ENCODE measurements around the gene KDM8.
A peak's percentile ranks its signal among the peaks of the same experiment; 100 is the strongest.

The KDM8 gene

DNA sequence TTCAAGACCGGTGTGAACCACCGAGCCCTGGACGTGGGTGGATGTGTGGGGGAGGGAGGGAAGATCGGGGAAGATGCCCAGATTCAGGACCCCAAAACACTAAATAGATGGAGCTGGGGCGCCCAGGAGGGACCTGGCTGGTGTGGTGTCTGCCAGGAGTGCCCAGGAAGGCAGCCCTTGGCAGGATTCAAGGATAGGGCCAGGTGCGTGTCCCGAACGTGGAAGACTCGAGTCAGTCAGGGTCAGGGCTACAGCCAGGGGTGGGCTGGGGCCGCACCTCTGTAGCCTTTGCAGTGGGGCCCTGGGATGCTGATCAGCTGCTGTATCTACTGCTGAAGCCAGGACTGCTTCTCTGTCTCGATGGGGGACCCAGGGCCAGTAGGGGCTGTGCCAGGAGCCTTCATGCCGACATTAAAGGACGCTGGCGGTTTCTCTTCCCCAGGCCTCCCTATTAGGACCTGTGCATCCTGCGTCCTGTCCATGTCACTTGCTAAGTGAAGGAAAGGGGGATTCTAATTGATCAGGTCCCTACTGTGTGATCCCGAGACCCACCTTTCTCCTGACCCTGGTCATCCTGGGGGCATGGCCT lies 13.1 kb downstream of the KDM8 start:
- TF ChIP-seq ZFP30 (CRISPR knock-in tag; IDR thresholded peaks at IDR 0.05), result no peak
- no peak for TF ChIP-seq ZC3H10 (CRISPR knock-in tag; IDR thresholded peaks at IDR 0.05)
- TF ChIP-seq ESRRG (CRISPR knock-in tag; IDR thresholded peaks at IDR 0.05), result no peak
- no peak for TF ChIP-seq ARNTL (CRISPR knock-in tag; IDR thresholded peaks at IDR 0.05; ENCODE audit: borderline replicate concordance, low read depth)
- TF ChIP-seq, protein P1, sequence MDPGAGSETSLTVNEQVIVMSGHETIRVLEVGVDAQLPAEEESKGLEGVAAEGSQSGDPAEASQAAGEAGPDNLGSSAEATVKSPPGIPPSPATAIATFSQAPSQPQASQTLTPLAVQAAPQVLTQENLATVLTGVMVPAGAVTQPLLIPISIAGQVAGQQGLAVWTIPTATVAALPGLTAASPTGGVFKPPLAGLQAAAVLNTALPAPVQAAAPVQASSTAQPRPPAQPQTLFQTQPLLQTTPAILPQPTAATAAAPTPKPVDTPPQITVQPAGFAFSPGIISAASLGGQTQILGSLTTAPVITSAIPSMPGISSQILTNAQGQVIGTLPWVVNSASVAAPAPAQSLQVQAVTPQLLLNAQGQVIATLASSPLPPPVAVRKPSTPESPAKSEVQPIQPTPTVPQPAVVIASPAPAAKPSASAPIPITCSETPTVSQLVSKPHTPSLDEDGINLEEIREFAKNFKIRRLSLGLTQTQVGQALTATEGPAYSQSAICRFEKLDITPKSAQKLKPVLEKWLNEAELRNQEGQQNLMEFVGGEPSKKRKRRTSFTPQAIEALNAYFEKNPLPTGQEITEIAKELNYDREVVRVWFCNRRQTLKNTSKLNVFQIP (CRISPR knock-in tag; IDR thresholded peaks at IDR 0.05; ENCODE audit: borderline replicate concordance, low read depth), result no peak
- no peak for TF ChIP-seq ISL1 (CRISPR knock-in tag; IDR thresholded peaks at IDR 0.05)
- no peak for ATAC-seq

DNA sequence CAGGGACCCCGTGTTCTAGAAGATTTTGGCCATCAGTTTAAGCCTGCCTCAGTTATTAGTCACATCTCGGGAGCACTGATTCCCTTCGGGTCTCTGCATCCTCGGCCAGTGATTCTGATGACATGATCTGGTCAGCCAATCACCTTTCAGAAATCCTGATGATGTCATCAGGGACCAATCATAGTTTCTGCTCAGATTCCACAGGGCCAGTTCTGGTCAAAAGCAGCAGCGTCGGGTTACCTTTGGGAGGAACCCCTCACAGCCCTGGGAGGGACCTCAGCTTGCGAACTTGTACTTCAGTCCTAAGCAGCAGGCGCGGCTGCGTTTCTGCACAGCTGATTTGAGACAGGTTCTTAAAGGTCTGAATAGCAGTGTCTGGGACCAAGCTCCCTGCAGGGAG lies 13.9 kb downstream of the KDM8 start:
- TF ChIP-seq PPARA (CRISPR knock-in tag; IDR thresholded peaks at IDR 0.05; ENCODE audit: borderline replicate concordance) (no peak), ZC3H10 (CRISPR knock-in tag; IDR thresholded peaks at IDR 0.05) (no peak), ZFP3 (CRISPR knock-in tag; IDR thresholded peaks at IDR 0.05) (no peak), GLIS3 (CRISPR knock-in tag; IDR thresholded peaks at IDR 0.05) (no peak), TOX (CRISPR knock-in tag; IDR thresholded peaks at IDR 0.05; ENCODE audit: borderline replicate concordance) (no peak), BACH2 (CRISPR knock-in tag; IDR thresholded peaks at IDR 0.05; ENCODE audit: borderline replicate concordance) (no peak), ESRRG (CRISPR knock-in tag; IDR thresholded peaks at IDR 0.05) (no peak), ZNF70 (CRISPR knock-in tag; IDR thresholded peaks at IDR 0.05) (no peak), ZNF8 (CRISPR knock-in tag; IDR thresholded peaks at IDR 0.05) (no peak), RARB (CRISPR knock-in tag; IDR thresholded peaks at IDR 0.05) (no peak), OSR1 (CRISPR knock-in tag; IDR thresholded peaks at IDR 0.05) (no peak), ARNTL (CRISPR knock-in tag; IDR thresholded peaks at IDR 0.05; ENCODE audit: borderline replicate concordance, low read depth) (no peak), ZFP30 (CRISPR knock-in tag; IDR thresholded peaks at IDR 0.05) (no peak)
- TF ChIP-seq, protein P2, sequence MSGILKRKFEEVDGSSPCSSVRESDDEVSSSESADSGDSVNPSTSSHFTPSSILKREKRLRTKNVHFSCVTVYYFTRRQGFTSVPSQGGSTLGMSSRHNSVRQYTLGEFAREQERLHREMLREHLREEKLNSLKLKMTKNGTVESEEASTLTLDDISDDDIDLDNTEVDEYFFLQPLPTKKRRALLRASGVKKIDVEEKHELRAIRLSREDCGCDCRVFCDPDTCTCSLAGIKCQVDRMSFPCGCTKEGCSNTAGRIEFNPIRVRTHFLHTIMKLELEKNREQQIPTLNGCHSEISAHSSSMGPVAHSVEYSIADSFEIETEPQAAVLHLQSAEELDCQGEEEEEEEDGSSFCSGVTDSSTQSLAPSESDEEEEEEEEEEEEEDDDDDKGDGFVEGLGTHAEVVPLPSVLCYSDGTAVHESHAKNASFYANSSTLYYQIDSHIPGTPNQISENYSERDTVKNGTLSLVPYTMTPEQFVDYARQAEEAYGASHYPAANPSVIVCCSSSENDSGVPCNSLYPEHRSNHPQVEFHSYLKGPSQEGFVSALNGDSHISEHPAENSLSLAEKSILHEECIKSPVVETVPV (CRISPR knock-in tag; IDR thresholded peaks at IDR 0.05), result no peak
- TF ChIP-seq, protein P3, sequence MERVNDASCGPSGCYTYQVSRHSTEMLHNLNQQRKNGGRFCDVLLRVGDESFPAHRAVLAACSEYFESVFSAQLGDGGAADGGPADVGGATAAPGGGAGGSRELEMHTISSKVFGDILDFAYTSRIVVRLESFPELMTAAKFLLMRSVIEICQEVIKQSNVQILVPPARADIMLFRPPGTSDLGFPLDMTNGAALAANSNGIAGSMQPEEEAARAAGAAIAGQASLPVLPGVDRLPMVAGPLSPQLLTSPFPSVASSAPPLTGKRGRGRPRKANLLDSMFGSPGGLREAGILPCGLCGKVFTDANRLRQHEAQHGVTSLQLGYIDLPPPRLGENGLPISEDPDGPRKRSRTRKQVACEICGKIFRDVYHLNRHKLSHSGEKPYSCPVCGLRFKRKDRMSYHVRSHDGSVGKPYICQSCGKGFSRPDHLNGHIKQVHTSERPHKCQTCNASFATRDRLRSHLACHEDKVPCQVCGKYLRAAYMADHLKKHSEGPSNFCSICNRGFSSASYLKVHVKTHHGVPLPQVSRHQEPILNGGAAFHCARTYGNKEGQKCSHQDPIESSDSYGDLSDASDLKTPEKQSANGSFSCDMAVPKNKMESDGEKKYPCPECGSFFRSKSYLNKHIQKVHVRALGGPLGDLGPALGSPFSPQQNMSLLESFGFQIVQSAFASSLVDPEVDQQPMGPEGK (CRISPR knock-in tag; IDR thresholded peaks at IDR 0.05; ENCODE audit: borderline replicate concordance), result no peak
- peak; percentile 77 for ATAC-seq

DNA sequence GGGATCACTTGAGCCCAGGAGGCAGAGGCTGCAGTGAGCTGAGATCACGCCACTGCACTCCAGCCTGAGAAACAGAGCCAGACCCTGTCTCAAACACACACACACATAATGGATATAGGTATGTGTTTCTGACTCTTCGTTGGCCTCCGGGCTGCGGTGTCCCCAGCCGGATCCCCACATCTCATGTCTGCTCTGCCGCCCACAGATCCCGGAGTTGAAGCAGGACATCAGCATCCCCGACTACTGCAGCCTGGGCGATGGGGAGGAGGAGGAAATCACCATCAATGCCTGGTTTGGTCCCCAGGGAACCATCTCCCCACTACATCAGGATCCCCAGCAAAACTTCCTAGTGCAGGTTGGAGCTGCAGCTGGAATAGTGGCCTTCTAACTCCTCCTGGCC lies 15.4 kb downstream of the KDM8 start:
- ATAC-seq, result no peak
- TF ChIP-seq SNAI2 (CRISPR knock-in tag; IDR thresholded peaks at IDR 0.05), result no peak
- TF ChIP-seq CSDC2 (CRISPR knock-in tag; IDR thresholded peaks at IDR 0.05), result no peak
- TF ChIP-seq ISL1 (CRISPR knock-in tag; IDR thresholded peaks at IDR 0.05), result no peak
- no peak for TF ChIP-seq ZNF565 (CRISPR knock-in tag; conservative IDR thresholded peaks at IDR 0.05; ENCODE audit: low read depth)
- no peak for TF ChIP-seq GLIS3 (CRISPR knock-in tag; IDR thresholded peaks at IDR 0.05)
- TF ChIP-seq ZNF70 (CRISPR knock-in tag; IDR thresholded peaks at IDR 0.05), result no peak
- no peak for TF ChIP-seq ZFP3 (CRISPR knock-in tag; IDR thresholded peaks at IDR 0.05)
- TF ChIP-seq TOX (CRISPR knock-in tag; IDR thresholded peaks at IDR 0.05; ENCODE audit: borderline replicate concordance), result no peak
- TF ChIP-seq, protein P3 (CRISPR knock-in tag; IDR thresholded peaks at IDR 0.05; ENCODE audit: borderline replicate concordance), result no peak
- no peak for TF ChIP-seq RARB (CRISPR knock-in tag; IDR thresholded peaks at IDR 0.05)
- TF ChIP-seq ARNTL (CRISPR knock-in tag; IDR thresholded peaks at IDR 0.05; ENCODE audit: borderline replicate concordance, low read depth), result no peak
- TF ChIP-seq ESRRG (CRISPR knock-in tag; IDR thresholded peaks at IDR 0.05), result no peak
- TF ChIP-seq ZC3H10 (CRISPR knock-in tag; IDR thresholded peaks at IDR 0.05), result no peak

DNA sequence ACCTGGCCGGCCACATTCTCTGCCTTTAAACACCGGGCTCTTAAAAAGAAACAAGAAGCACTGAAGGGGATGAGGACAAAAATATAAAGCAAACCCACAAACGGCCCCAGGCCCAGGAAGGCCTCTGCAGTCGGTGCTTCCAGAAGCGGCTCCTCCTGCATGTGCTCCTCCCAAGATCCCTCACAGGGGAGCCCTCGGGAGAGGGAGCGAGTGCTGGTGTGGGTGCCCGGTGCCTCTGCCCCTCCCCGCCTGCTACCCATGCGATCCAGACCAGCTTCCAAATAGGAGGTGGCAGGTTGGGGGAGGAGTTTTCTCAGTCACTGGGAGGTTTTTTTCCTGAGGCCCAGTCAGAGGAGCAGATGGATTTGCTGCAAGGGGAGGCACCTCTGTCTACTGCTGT lies 15.8 kb downstream of the KDM8 start:
- no peak for ATAC-seq
- TF ChIP-seq RARB (CRISPR knock-in tag; IDR thresholded peaks at IDR 0.05), result no peak
- TF ChIP-seq BACH2 (CRISPR knock-in tag; IDR thresholded peaks at IDR 0.05; ENCODE audit: borderline replicate concordance), result no peak
- no peak for TF ChIP-seq SNAI2 (CRISPR knock-in tag; IDR thresholded peaks at IDR 0.05)
- TF ChIP-seq ZC3H10 (CRISPR knock-in tag; IDR thresholded peaks at IDR 0.05), result no peak
- TF ChIP-seq, protein P1 (CRISPR knock-in tag; IDR thresholded peaks at IDR 0.05; ENCODE audit: borderline replicate concordance, low read depth), result no peak
- TF ChIP-seq, protein P2 (CRISPR knock-in tag; IDR thresholded peaks at IDR 0.05), result no peak
- no peak for TF ChIP-seq ZFP3 (CRISPR knock-in tag; IDR thresholded peaks at IDR 0.05)
- no peak for TF ChIP-seq ZNF8 (CRISPR knock-in tag; IDR thresholded peaks at IDR 0.05)
- no peak for TF ChIP-seq CSDC2 (CRISPR knock-in tag; IDR thresholded peaks at IDR 0.05)
- TF ChIP-seq, protein P4, sequence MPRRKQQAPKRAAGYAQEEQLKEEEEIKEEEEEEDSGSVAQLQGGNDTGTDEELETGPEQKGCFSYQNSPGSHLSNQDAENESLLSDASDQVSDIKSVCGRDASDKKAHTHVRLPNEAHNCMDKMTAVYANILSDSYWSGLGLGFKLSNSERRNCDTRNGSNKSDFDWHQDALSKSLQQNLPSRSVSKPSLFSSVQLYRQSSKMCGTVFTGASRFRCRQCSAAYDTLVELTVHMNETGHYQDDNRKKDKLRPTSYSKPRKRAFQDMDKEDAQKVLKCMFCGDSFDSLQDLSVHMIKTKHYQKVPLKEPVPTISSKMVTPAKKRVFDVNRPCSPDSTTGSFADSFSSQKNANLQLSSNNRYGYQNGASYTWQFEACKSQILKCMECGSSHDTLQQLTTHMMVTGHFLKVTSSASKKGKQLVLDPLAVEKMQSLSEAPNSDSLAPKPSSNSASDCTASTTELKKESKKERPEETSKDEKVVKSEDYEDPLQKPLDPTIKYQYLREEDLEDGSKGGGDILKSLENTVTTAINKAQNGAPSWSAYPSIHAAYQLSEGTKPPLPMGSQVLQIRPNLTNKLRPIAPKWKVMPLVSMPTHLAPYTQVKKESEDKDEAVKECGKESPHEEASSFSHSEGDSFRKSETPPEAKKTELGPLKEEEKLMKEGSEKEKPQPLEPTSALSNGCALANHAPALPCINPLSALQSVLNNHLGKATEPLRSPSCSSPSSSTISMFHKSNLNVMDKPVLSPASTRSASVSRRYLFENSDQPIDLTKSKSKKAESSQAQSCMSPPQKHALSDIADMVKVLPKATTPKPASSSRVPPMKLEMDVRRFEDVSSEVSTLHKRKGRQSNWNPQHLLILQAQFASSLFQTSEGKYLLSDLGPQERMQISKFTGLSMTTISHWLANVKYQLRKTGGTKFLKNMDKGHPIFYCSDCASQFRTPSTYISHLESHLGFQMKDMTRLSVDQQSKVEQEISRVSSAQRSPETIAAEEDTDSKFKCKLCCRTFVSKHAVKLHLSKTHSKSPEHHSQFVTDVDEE (CRISPR knock-in tag; IDR thresholded peaks at IDR 0.05), result no peak

Measured in SK-N-SH treated with all-trans-retinoic acid at 6 μM for 48 hours (cell line).